OCI-LY7 (cell line): ENCODE measurements around the gene VEGFA. TPM values are rescaled to one million over a fixed set of nuclear protein-coding genes. Genes with fewer than 3 reads are reported as not detected.

Experiments used
- BruUV-seq: library from RNA; stranded (reverse); fragments of 400-500 nt; replicated peaks from 2 replicates; lab custom pipeline; 2021; lab: Mats Ljungman, UMichigan
- CTCF ChIA-PET: fragments of 300-600 bp; sonication (Branson Sonifier 250); formaldehyde crosslinking; loops from one replicate; lab custom pipeline; 2022; ENCODE audit warnings: antibody characterized with exemption; ENCODE audit not compliant: unreplicated experiment; lab: Charles Lee
- POLR2A ChIA-PET: fragments of 300-600 bp; sonication (Branson Sonifier 250); formaldehyde crosslinking; loops from one replicate; lab custom pipeline; 2022; ENCODE audit warnings: antibody characterized with exemption; lab: Charles Lee
- DNase-seq: peaks from one replicate; pipeline ENCODE4 v3.0.0-alpha.2; 2015; ENCODE audit warnings: low spot score
- H2AFZ ChIP-seq: fragments of 200-600 bp; sonication (generic), shearing (Covaris generic); 2 replicates; pipeline ENCODE4 v1.6.1; 2014; ENCODE audit warnings: mild to moderate bottlenecking, antibody characterized with exemption, low read length, moderate library complexity
- H3K27ac ChIP-seq: fragments of 200-600 bp; sonication (generic); 2 replicates; pipeline ENCODE4 v1.5.1; 2014; ENCODE audit warnings: mixed run types, low read depth, mild to moderate bottlenecking, moderate library complexity, low read length, inconsistent platforms; ENCODE audit not compliant: poor library complexity, severe bottlenecking
- H3K36me3 ChIP-seq: fragments of 200-600 bp; sonication (generic); 2 replicates; pipeline ENCODE4 v1.6.1; 2014; ENCODE audit warnings: mild to moderate bottlenecking, antibody characterized with exemption, low read length, moderate library complexity, mixed read lengths; ENCODE audit not compliant: insufficient read depth
- H3K4me1 ChIP-seq: fragments of 200-600 bp; sonication (generic); 2 replicates; pipeline ENCODE4 v1.5.1; 2014; ENCODE audit warnings: mild to moderate bottlenecking, low read length; ENCODE audit not compliant: insufficient read depth, poor library complexity, severe bottlenecking
- H3K4me2 ChIP-seq: fragments of 200-600 bp; sonication (generic); 2 replicates; pipeline ENCODE4 v1.6.1; 2014; ENCODE audit warnings: mild to moderate bottlenecking, low read length
- H3K4me3 ChIP-seq: fragments of 200-600 bp; sonication (generic); 2 replicates; pipeline ENCODE4 v1.5.1; 2014; ENCODE audit warnings: mild to moderate bottlenecking, low read depth, low read length; ENCODE audit not compliant: poor library complexity, severe bottlenecking
- H3K79me2 ChIP-seq: fragments of 200-600 bp; sonication (generic); 2 replicates; pipeline ENCODE4 v1.6.1; 2016; ENCODE audit warnings: low read depth, mild to moderate bottlenecking, low read length, moderate library complexity, mixed read lengths; ENCODE audit not compliant: insufficient read depth
- H3K9me2 ChIP-seq: fragments of 200-600 bp; sonication (generic); 2 replicates; pipeline ENCODE4 v1.6.1; 2016; ENCODE audit warnings: mild to moderate bottlenecking, low read length, mixed read lengths; ENCODE audit not compliant: insufficient read depth
- H3K9me3 ChIP-seq: fragments of 200-600 bp; sonication (generic); 2 replicates; pipeline ENCODE4 v1.6.1; 2014; ENCODE audit warnings: mild to moderate bottlenecking, mixed run types, low read length, mixed read lengths
- H4K20me1 ChIP-seq: fragments of 200-600 bp; sonication (generic); 2 replicates; pipeline ENCODE4 v1.6.1; 2014; ENCODE audit warnings: mild to moderate bottlenecking, antibody characterized with exemption, low read length, moderate library complexity, mixed read lengths; ENCODE audit not compliant: insufficient read depth
- EZH2phosphoT487 ChIP-seq: fragments of 200-600 bp; sonication (generic); IDR thresholded peaks from 2 replicates; pipeline ENCODE4 v1.6.1; 2018; ENCODE audit warnings: low read depth, borderline replicate concordance, mild to moderate bottlenecking, mixed run types, antibody characterized with exemption, low read length, moderate library complexity, mixed read lengths
- intact Hi-C: fragments of 100-400 bp; cut with micrococcal nuclease; formaldehyde crosslinking; loops from one replicate; pipeline ENCODE4 v1.10.0; 2022; ENCODE audit not compliant: unreplicated experiment
- total RNA-seq, 2 experiments: library from RNA; depleted of rRNA in 1 of 2; stranded (reverse); fragments of >200 nt in 1 of 2; shearing (Covaris generic) in 1 of 2; gene quantifications; 2 replicates each; pipeline ENCODE4 v1.2.3, GENCODE V29; 2014 to 2022
- TF ChIP-seq, protein P1 (sequence below): fragments of 200-600 bp; sonication (generic); conservative IDR thresholded peaks from 2 replicates; pipeline ENCODE4 v1.5.1; 2014; ENCODE audit warnings: mild to moderate bottlenecking, antibody characterized with exemption, low read length, moderate library complexity, mixed read lengths

VEGFA gene
- total RNA-seq, 2 experiments from 2014 or later, result 59.7 to 88.5 TPM

- H3K4me3 ChIP-seq, result peak overlapping the region; percentile 80
Measured at GRCh38 chr6:43768983-43769525, 957 bp upstream of the VEGFA start.

DNA sequence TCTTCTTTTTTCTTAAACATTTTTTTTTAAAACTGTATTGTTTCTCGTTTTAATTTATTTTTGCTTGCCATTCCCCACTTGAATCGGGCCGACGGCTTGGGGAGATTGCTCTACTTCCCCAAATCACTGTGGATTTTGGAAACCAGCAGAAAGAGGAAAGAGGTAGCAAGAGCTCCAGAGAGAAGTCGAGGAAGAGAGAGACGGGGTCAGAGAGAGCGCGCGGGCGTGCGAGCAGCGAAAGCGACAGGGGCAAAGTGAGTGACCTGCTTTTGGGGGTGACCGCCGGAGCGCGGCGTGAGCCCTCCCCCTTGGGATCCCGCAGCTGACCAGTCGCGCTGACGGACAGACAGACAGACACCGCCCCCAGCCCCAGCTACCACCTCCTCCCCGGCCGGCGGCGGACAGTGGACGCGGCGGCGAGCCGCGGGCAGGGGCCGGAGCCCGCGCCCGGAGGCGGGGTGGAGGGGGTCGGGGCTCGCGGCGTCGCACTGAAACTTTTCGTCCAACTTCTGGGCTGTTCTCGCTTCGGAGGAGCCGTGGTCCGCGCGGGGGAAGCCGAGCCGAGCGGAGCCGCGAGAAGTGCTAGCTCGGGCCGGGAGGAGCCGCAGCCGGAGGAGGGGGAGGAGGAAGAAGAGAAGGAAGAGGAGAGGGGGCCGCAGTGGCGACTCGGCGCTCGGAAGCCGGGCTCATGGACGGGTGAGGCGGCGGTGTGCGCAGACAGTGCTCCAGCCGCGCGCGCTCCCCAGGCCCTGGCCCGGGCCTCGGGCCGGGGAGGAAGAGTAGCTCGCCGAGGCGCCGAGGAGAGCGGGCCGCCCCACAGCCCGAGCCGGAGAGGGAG lies 580 bp downstream of the VEGFA start:
- peak overlapping the region; percentile 65 for H3K27ac ChIP-seq
- intact Hi-C loops, result loop anchor here (2.0 to 10.0 kb wide), 3 partner anchors 56 to 454 kb away; partner anchors contain the start of genes GTPBP2 and SLC29A1
- BruUV-seq, result TSS peak; percentile 69

More at GRCh38 chr6:43768983-43769525, 957 bp upstream of the VEGFA start:
- intact Hi-C loops, result loop anchor here (1.0 to 5.0 kb wide), 6 partner anchors 45 to 310 kb away; no protein-coding TSS in a partner anchor
- TF ChIP-seq, protein P1, sequence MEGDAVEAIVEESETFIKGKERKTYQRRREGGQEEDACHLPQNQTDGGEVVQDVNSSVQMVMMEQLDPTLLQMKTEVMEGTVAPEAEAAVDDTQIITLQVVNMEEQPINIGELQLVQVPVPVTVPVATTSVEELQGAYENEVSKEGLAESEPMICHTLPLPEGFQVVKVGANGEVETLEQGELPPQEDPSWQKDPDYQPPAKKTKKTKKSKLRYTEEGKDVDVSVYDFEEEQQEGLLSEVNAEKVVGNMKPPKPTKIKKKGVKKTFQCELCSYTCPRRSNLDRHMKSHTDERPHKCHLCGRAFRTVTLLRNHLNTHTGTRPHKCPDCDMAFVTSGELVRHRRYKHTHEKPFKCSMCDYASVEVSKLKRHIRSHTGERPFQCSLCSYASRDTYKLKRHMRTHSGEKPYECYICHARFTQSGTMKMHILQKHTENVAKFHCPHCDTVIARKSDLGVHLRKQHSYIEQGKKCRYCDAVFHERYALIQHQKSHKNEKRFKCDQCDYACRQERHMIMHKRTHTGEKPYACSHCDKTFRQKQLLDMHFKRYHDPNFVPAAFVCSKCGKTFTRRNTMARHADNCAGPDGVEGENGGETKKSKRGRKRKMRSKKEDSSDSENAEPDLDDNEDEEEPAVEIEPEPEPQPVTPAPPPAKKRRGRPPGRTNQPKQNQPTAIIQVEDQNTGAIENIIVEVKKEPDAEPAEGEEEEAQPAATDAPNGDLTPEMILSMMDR, result no peak
- TF ChIP-seq EZH2phosphoT487, result no peak
- no peak for DNase-seq
- Histone ChIP-seq H3K4me1 (peaks cover 23% of the 10 kb centered on the region), H3K9me3 (no peaks in the 10 kb centered on the region), H3K4me2 (peak overlapping the region; percentile 95; the same call in 1 of the 2 replicates), H3K9me2 (no peaks in the 10 kb centered on the region), H3K79me2 (no peaks in the 10 kb centered on the region; the same call in 1 of the 2 replicates), H3K27ac (no peak overlapping the region), H3K36me3 (no peaks in the 10 kb centered on the region), H2AFZ (no peak overlapping the region), H4K20me1 (no peaks in the 10 kb centered on the region)
- no TSS peak for BruUV-seq
- ChIA-PET CTCF (interaction anchor here (0.9 to 2.1 kb wide), 3 partner anchors 10 to 99 kb away, joined by 3 to 10 read pairs (median 5); no protein-coding TSS in a partner anchor), POLR2A (interaction anchor here (0.6 to 1.6 kb wide), 3 partner anchors 45 to 1258 kb away, joined by 3 to 6 read pairs (median 4); no protein-coding TSS in a partner anchor)

More for the DNA sequence above, 580 bp downstream of the VEGFA start:
- peak; percentile 72 for DNase-seq
- Histone ChIP-seq H3K4me3 (peak overlapping the region; percentile 80), H3K9me2 (no peaks in the 10 kb centered on the region), H3K4me1 (peaks cover 37% of the 10 kb centered on the region), H3K4me2 (peak overlapping the region; percentile 95), H3K9me3 (no peaks in the 10 kb centered on the region), H3K79me2 (no peaks in the 10 kb centered on the region; the same call in 1 of the 2 replicates), H3K36me3 (no peaks in the 10 kb centered on the region), H2AFZ (peak overlapping the region; percentile 68; the same call in 1 of the 2 replicates), H4K20me1 (no peaks in the 10 kb centered on the region)
- ChIA-PET CTCF (interaction anchor here (0.6 to 1.8 kb wide), 4 partner anchors 46 to 104 kb away, joined by 3 to 5 read pairs (median 3); no protein-coding TSS in a partner anchor), POLR2A (interaction anchor here (0.6 to 1.6 kb wide), 8 partner anchors 11 to 486 kb away, joined by 3 to 8 read pairs (median 3); no protein-coding TSS in a partner anchor)
- TF ChIP-seq EZH2phosphoT487, result no peak
